HepG2 (cell line): ENCODE measurements around the gene MFSD6.

Experiments
- GABPB1 ChIP-seq: IDR thresholded peaks from 2 replicates; pipeline ENCODE4 v1.6.1; 2016; ENCODE audit warnings: mild to moderate bottlenecking, missing genetic modification reagents, moderate library complexity, missing compliant biosample characterization
- KDM5B ChIP-seq: sonication (generic); formaldehyde crosslinking; IDR thresholded peaks from 2 replicates; pipeline ENCODE4 v1.4.0; 2020; ENCODE audit warnings: missing genetic modification reagents, mild to moderate bottlenecking, borderline replicate concordance
- KDM6A ChIP-seq: IDR thresholded peaks from 2 replicates; pipeline ENCODE4 v1.6.1; 2016; ENCODE audit warnings: low read depth
- RAD21 ChIP-seq: fragments of 450-650 bp; formaldehyde crosslinking; IDR thresholded peaks from 2 replicates; pipeline ENCODE4 v1.5.0; 2020; ENCODE audit warnings: mild to moderate bottlenecking
- SMC3 ChIP-seq: IDR thresholded peaks from 2 replicates; pipeline ENCODE4 v1.6.1; 2011; ENCODE audit warnings: low read length, improper control_type of control experiment
- ZSCAN29 ChIP-seq: sonication (generic); formaldehyde crosslinking; conservative IDR thresholded peaks from 2 replicates; pipeline ENCODE4 v1.4.0; 2020; ENCODE audit warnings: mild to moderate bottlenecking, missing genetic modification reagents
- TF ChIP-seq, protein P1 (sequence below): sonication (generic); formaldehyde crosslinking; IDR thresholded peaks from 2 replicates; pipeline ENCODE4 v1.5.0; 2020; ENCODE audit warnings: mild to moderate bottlenecking, missing genetic modification reagents, moderate library complexity

DNA sequence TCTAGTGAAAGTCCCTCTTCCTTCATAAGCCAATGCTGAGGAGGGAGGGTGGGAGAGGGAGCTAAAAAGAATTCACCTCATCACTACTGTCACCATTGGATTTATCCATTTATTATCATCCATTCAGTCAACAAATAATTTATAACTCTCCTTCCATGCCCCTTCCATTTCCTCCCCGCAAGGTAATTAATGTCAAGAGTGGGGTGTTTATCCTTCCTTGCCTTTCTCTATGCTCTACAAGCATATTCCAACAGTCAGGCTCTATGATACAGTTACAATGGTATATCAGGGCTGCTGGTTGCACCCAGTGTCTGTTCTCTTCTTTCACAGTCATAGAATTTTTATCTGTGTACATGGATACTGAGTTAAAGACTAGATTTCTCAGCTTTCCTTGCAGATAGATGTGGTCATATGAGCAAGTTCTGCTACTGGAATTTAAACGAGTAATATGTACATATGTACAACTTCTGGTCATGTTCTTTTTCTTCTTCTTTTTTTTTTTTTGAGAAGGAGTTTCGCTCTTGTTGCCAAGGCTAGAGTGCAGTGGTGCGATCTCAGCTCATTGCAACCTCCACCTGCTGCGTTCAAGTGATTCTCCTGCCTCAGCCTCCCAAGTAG lies 5.1 kb upstream of the MFSD6 start:
- no peak for TF ChIP-seq GABPB1 (CRISPR knock-in tag)
- no peak for TF ChIP-seq KDM6A (CRISPR knock-in tag)
- TF ChIP-seq, protein P1, sequence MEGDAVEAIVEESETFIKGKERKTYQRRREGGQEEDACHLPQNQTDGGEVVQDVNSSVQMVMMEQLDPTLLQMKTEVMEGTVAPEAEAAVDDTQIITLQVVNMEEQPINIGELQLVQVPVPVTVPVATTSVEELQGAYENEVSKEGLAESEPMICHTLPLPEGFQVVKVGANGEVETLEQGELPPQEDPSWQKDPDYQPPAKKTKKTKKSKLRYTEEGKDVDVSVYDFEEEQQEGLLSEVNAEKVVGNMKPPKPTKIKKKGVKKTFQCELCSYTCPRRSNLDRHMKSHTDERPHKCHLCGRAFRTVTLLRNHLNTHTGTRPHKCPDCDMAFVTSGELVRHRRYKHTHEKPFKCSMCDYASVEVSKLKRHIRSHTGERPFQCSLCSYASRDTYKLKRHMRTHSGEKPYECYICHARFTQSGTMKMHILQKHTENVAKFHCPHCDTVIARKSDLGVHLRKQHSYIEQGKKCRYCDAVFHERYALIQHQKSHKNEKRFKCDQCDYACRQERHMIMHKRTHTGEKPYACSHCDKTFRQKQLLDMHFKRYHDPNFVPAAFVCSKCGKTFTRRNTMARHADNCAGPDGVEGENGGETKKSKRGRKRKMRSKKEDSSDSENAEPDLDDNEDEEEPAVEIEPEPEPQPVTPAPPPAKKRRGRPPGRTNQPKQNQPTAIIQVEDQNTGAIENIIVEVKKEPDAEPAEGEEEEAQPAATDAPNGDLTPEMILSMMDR = no peak
- no peak for TF ChIP-seq RAD21 (CRISPR knock-in tag)
- TF ChIP-seq KDM5B = no peak
- TF ChIP-seq SMC3 = no peak
- TF ChIP-seq ZSCAN29 = no peak
